GM21381 (cell line): Measurements from ENCODE around the gene GALNT17.

ENCODE experiments used
- ATAC-seq: cut with Tn5 transposase; IDR thresholded peaks from one replicate; pipeline ENCODE4 v1.9.1; 2021; ENCODE audit warnings: mild to moderate bottlenecking, moderate library complexity; ENCODE audit not compliant: unreplicated experiment

GALNT17 gene

DNA sequence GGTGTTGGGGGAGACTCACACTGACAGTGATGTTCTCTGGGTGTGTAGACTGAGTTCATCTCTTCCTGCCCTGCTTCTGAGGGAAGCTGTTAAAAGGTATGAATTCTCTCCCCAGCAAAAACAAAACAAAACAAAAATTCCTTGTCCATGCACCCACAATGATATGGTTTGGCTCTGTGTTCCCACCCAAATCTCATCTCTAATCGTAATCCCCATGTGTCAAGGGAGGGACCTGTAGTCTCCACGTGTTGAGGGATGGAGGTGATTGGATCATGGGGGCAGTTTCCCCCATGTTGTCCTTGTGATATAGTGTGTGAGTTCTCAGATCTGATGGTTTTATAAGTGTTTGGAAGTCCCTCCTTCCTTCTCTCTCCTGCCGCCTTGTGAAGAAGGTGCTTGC lies 245.5 kb downstream of the GALNT17 start:
- ATAC-seq = no peak

DNA sequence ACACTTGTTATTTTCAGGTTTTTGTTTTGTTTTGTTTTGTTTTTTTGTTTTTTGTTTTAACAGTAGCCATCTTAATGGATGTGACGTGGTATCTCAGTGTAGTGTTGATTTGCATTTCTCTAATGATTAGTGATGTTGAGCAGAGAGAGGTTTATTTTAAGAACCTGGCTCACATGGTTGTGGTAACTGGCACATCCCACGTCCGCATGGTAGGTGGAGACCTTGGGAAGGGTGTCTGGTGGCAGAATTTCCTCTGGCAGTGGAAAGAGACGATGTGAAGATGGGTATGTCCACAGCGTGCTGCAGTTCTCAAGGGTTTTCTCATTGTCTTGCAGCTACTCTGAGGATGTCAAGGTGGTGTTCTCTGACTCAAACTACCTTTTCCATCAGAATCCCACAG lies 252.2 kb downstream of the GALNT17 start:
- no peak for ATAC-seq

DNA sequence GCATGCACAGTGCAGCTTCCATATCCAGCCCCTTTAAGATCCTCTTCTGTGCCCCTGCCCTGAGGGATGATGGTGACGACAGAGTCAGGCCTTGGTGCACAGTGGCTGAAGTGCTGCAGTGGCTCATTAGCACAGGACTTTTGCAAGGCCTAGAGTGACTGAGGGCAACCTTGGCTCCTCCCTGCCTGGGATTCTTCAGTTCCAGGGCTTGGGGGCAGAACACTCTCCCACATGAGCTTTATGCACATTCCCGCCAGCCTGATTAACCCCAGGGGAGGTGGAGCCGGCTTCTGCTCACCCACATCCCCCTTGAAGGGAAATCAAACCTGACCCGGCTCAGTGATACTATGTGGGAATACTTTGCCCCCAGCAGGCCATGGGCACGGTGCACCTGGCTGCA lies 253.4 kb downstream of the GALNT17 start:
- ATAC-seq = no peak

DNA sequence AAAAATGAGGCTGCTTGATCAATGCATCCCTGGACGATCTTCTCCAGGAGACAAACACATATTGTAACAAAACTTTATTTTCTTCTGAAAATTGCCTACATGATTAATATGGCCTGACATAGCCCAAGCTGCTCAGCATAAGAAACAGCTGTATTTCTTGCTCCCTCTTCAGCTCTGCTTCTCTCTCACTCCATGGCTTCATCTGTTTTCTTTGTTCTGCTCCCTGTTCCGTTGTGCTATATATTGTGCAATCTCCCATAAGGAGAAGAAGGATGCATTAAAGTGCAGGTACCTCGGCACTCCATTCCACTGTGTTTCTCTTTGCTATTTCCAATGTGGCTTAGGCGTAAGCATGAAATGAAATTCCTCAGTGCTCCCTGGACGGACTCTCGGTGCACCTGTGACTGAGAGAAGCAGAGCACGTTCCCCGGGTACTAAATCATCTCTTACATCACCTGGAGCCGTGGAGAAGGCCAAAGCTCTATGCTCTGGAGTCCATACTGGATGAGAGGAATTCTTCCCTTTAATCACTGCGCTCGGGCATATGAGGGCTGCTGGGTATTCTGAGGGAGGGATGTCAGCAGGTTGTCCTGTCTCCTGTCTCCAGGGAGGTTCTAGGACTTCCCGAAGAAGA lies 254.3 kb downstream of the GALNT17 start:
- no peak for ATAC-seq

DNA sequence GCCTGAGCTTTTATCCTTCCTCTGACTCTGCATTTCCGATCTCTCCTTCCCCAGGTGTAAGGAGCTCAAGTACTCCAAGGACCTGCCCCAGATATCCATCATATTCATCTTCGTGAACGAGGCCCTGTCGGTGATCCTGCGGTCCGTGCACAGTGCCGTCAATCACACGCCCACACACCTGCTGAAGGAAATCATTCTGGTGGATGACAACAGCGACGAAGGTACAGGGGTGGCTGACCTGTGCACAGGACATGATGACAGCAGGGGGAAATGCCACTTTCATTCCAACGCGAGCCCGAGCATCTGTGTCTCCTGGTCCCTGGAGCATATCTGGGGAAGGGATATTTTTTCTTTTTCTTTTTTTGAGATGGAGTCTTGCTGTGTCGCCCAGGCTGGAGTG lies 256.2 kb downstream of the GALNT17 start:
- no peak for ATAC-seq

DNA sequence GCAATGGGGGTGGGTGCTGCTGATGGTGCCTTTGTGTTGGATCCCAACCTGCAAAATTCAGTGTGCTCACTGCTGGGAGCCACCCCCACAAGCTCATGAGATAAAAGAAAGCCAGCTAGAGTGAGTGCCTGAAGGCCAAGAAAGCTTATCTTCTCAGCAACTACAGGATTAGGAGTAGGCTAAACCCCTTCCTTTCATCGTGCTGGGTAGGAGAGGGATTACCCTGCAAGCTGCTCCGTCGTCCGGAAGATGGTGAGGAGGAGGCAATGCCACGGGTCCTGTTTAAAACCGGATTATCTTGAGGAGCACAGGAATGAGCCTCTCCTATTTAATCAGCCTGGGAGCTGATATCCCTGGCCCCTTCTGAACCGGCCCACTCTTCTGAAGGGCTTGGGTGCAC lies 258.0 kb downstream of the GALNT17 start:
- no peak for ATAC-seq

DNA sequence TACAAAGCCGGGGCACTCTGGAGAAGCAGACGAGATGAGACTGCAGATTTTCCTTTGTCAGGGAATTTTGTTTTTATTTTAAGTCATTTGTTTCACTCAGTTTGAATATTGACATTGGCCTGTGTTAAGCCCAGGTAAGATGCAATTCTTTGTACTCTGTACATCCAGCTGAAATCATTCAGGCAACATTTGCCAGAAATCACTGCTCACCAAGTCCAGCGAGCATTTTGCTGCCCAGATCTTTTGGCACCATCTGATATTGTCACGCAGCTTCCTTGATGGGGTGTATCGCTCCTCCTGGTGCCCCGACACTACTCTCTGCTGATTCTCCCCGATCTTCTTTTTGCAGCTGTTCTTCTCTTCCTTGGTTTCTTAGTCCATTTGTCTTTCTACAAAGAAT lies 261.7 kb downstream of the GALNT17 start:
- no peak for ATAC-seq

DNA sequence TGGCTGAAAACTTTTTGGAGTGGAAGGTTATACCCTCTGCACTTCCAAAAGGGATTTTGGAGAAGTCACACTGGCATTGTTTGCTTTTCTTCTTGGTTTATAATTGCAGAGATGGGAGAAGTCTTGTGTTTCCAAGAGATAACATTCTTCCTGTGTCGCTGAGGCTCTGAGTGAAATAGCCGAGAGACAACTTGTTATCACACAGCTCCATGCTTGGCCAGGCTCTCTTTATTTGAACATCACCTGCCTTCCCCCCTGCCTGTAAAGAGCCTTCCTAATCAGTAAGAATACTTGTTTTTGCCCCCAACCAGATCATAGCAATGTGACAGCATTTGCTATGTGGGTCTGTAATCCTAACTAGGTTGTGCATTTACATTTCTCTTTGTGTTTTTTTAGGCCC lies 270.7 kb downstream of the GALNT17 start:
- ATAC-seq = no peak

DNA sequence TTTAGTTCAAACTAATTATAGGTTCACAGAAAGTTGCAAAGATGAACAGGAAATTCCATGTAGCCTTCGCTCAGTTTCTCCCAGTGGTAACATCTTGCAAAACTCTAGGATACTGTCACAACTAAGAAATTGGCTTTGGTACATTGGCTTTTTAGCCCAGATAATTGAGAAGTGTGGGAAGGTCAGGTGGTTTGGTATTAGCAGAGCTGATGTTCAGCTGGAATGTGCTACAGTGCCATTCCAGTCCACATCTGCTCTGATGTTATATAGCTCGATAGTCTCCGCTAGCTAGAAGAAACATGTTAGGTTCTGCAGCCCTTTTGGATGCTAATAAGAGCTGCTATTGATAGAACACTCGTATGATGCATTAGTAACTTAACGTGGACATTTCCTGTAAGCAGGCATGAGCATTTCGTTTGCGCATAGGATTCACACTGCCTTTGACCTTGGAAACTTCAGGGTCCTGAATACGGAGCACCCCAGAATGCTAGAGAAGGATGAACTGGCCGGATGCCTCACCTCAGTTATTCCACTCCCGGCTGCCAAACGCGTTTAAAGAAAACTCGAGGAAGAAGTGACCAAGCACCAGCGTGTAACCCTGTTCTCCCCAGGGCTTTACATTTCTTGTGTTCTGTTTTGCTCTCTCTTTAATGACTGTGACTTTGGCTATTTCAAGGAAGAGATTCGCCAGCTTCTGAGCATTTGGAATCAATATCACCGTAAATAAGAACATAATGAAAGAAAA lies 271.4 kb downstream of the GALNT17 start:
- no peak for ATAC-seq

DNA sequence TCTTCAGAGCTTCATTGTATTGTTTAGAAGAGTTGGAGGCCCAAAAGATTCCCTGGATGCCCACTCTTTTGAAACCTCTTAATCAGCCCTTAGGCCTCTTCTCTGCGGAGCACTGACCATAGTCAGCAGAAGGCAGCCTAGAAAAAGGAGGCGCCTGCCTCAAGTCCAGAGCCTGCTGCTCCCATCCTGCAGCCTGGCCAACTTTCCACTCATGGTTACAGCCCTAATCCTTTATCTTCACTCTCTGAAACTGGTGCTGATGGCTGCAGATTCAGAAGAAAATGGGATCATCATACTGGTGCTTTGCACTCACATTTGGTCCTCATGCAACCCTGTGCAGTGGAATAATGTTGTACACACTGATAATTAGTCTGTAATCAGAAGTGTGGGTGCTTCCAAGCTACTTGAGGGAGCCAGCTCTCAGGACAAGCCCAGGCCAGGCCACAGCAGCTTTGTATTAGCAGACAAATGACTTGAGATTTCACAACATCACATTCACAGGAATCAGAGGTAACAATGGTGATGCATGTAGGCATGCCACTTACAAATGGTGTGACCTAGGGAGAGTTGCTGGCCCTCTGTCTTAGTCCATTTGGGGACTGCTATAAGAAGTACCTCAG lies 272.9 kb downstream of the GALNT17 start:
- no peak for ATAC-seq

DNA sequence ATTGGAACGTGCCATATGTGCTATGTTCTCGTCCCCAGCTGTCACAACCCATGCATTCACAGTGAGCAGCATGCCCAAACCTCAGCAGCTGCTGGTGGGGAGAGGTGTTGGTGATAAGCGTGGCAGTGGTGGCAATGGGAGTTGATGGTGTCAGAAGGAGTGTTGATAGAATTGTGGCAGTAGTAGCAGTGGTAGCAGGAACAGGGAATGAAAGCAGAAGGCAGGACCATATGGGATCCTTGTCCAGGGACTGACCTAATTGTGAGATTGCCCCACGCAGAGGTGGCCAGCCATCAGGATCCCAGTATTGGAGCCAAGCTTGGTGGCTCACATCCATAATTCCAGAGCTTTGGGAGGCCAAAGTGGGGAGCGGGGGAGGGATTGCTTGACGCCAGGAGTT lies 276.3 kb downstream of the GALNT17 start:
- ATAC-seq = no peak

DNA sequence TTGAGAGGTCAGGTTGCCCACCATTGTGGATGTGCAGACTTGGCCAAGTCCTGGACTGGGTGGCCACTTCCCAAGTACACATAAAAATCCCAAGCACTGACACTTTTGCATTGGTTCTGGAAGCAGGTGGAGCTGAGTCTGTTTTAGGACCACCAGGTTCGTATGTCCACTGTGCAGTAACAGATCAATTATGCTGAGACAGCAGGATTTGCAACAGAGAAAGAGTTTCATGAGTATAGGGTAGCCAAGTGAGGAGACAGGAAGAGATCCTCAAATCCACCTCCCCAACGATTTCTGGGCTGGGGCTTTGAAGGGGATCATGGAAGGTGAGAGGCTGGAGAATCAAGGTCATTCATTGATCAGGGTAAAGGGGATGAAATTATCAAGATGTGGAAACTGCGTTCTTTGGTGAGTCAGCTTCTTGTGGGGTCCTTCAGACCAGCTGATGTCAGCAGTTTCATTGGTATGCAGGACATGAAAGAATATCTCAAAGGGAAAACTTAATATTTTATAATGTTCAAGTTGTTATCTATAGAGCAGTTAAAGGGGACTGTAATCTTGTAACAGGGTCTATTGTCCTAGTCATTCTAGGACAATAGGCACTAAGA lies 277.7 kb downstream of the GALNT17 start:
- ATAC-seq = no peak

DNA sequence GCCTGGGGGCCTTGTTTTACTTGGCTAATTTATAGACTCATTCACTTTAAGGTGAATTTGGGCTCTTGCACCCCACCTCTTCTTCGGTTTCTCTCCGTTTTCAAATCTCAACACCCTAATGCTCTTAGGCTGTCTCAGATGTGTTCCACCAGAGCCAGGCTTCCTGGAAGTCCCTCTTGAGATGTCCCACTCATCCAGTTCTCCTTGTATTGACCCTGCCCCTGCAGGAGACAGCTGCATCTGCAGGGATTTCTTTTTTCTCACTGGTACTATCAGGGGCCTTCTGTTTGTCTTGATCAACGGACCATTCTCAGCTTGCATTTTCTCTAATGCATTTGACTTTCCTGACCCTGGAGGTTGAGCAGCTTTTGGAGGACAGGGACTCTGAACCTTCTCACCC lies 279.5 kb downstream of the GALNT17 start:
- no peak for ATAC-seq

DNA sequence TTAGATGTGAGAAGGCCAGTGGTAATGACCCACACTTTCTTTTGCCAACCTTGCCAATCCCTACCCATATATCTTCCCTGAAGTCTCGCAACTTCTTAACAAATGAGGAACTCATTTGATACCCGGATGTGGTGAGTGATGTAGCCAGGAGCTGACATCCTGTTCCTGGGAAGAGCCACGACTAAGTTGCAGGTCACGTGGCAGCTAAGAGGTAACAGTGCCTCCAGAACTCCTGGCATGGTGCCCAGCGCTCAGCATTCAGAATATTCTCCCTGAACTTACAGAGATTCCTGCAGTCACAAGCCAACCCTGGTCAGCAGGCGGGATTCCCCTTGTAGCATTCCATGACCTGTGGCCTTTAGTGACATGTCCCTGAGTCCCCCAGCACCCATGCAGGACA lies 282.5 kb downstream of the GALNT17 start:
- ATAC-seq = no peak

DNA sequence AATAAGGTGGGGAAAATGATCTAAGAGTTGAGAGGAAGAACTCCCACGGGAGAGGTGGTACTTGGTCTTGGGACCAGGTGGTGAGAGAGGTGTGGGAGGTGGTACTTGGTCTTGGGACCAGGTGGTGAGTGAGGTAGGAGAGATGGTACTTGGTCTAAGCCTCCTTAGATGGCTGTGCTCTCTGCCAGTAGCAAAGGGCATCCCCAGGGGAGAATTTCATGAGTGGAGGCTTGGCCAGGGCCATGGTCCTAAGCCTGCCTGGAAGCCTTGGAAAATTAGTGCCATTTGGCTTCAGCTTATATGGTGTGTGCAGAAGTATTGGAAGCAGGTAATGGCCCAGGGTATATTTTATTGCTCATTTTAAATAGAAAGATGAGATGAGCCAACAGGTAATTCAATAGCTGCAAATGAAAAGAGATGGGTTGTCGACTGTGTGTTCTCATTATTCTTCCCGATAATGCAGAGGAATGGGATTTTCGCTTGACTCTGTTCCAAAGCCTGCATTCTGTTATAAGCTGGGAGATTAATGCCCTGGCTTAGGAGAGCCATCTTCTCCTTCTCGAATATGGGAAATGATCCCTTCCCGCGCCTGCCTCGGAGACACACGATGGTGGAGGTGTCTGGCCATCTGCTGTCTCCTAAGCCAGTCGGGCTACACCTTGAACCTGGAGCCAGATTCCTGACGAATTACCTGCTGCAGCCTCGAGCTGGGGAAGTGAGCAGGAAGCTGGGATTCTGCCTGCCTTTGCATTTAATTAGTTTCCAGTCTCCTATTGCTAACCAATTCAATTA lies 287.8 kb downstream of the GALNT17 start:
- no peak for ATAC-seq

DNA sequence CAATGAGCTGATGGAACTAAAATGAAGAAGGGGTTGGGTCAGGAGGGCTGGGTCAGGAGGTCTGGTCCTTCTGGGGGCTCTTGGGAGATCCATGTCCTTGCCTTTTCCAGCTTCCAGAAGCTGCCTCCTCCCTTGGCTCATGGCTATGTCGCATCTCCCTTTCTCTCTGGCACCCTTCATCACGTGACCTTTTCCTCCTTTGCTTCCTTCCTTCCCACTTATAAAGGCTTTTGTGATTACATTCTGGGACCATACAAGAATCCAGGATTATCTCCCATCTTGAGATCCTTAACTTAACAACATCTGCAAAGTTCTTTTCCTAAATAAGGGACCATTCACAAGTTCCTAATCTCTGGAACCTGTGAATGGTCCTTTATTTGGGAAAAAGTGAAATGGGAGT lies 290.2 kb downstream of the GALNT17 start:
- ATAC-seq = no peak

DNA sequence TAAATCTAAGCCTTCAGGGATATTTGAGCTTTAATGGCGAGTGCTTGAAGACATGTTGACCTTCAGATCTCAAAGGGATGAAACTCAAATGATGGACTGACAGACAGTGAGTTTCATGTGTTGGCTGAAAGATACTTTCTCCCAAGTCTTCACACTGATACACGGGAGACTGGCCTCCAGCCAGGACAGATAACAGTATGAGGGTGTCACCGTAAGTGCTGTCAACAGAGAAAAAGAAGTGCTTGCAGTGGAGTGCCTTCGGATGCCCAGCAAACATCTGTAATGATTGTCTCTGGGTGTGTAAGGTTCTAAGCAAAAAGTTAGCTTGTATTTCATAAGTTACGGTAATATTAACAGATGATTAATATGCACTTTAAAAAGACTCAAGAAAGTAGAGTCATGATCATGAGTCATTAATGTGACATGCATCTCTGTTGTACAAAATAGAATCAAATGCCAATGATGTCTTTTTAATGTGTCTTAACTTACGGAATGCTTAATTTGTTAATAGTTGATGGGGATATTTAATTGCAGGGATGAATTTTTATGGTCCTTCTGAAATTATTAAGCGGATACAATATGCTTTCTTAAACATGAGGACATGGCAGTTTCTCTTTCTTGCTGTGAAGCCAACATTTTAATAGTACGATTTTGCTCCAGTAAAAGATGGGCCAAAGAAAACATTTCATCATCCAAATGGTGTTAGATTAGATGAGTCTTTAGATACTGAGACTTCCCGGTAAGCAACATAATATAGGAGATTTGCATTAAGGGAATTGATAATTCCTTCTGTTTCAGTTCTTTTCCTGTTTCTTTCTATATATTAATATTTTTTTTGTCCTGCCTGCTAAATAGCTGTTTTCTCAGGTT lies 292.5 kb downstream of the GALNT17 start:
- no peak for ATAC-seq

DNA sequence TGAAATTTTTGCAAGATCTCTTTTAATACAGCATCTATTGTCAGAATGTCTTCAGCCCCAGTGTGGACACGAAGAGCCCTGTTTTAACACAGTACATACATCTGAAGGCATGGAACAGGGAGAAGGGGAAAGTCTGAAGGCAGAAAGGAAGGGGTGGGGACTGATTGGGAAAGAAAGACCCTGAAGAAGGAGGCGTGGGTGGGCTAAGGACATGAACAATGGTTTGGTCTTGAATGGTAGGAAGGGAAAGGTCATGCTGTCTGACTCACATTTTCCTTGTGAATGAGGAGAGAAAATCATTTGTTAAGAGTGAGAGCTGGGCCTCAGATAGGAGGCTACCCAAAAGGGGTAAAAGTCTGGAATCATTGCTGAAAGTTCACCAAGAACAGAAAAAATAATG lies 297.1 kb downstream of the GALNT17 start:
- no peak for ATAC-seq

DNA sequence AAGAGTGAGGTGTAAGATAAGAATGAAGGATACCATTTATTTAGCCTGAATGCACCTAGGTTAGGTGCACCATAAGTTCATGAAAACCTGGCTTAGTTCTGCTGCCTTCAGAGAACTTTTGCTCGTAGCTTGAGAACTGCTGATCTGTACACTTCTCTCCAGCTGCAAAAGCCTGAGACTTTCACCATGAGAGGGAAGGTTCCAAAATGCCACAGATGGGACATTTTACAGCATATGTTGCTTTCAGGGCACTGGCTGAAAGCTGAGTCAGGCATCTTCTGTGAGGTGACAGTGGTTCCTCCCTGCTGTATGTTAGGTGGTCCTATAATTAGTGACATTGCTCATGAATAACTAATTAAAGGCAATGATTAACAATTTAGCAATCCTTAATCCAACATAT lies 298.3 kb downstream of the GALNT17 start:
- no peak for ATAC-seq

DNA sequence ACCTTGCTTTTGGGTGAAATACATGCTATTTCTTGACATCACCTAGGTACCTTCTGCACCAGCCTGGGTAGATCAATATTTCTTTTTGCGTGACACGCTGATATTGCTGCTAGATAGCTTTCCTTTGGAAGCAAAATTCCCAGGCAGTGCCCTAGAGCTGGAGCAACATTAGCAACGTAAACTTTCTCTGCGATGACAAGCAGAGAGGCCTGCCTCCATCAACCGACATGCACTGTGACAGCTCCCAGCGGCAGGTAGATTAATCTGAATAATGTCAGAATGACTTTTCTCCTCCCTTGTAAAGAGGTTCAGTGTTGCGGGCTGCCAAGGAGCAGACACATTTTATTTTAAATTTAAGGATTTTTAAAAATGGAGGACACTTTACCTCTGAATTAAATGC lies 307.4 kb downstream of the GALNT17 start:
- ATAC-seq = no peak
